HCT116 (cell line): Measurements from ENCODE around the gene HEMGN. TPM values are rescaled to one million over a fixed set of nuclear protein-coding genes. Genes with fewer than 3 reads are reported as not detected.

Experiments used
- ATAC-seq: fragments of 200-7000 bp; cut with Tn5 transposase; 2 replicates; pipeline ENCODE4 v1.9.1; 2020; ENCODE audit warnings: mild to moderate bottlenecking, moderate library complexity
- BruUV-seq: library from RNA; stranded (reverse); fragments of 400-500 nt; replicated peaks from 2 replicates; lab custom pipeline; 2021; lab: Mats Ljungman, UMichigan
- CTCF ChIA-PET: fragments of 300-600 bp; sonication (Branson Sonifier 250); formaldehyde crosslinking; loops from one replicate; lab custom pipeline; 2021; ENCODE audit warnings: antibody characterized with exemption; lab: Charles Lee
- POLR2A ChIA-PET: fragments of 300-600, 350-600 bp; sonication (Branson Sonifier 250); formaldehyde crosslinking; loops from one replicate; lab custom pipeline; 2021; ENCODE audit warnings: antibody characterized with exemption; lab: Charles Lee
- RAD21 ChIA-PET, 2 experiments: fragments of 300-600 bp; sonication (Branson Sonifier 250); formaldehyde crosslinking; loops; one replicate each; lab custom pipeline; 2023; ENCODE audit warnings: low total read pairs in 2 of 2; ENCODE audit not compliant: uncharacterized antibody in 2 of 2, unreplicated experiment in 2 of 2, low non-redundant PET in 1 of 2; lab: Charles Lee
- DNase-seq: peaks from one replicate; pipeline ENCODE4 v3.0.0-alpha.2; 2010; ENCODE audit warnings: low read depth, low spot score
- H2AFZ ChIP-seq: fragments of 200-600 bp; shearing (Covaris generic), sonication (generic); 2 replicates; pipeline ENCODE4 v1.6.1; 2017; ENCODE audit warnings: low read depth, mixed run types, mixed read lengths, antibody characterized with exemption, low read length; ENCODE audit not compliant: poor library complexity, severe bottlenecking
- H3K27ac ChIP-seq: 2 replicates; pipeline ENCODE4 v1.5.1; 2012; ENCODE audit warnings: low read depth, low read length
- H3K27me3 ChIP-seq: fragments of 200-600 bp; sonication (generic); 2 replicates; pipeline ENCODE4 v1.6.1; 2016; ENCODE audit warnings: mixed run types, low read length, mixed read lengths; ENCODE audit not compliant: insufficient read depth
- H3K36me3 ChIP-seq, 2 experiments: fragments of 200-500 bp in 1 of 2; fragments of 200-600 bp in 1 of 2; sonication (Bioruptor generic) in 1 of 2; sonication (generic) in 1 of 2; 2 replicates each; pipeline versions ENCODE4 v1.5.1 to v1.6.1; 2014 to 2016; ENCODE audit warnings: low read length in 2 of 2, inconsistent platforms in 1 of 2, mixed read lengths in 1 of 2, mixed run types in 1 of 2; ENCODE audit not compliant: insufficient read depth in 2 of 2, control insufficient read depth in 1 of 2
- H3K4me1 ChIP-seq, 2 experiments: fragments of 200-600 bp in 1 of 2; sonication (generic) in 1 of 2; 2 replicates each; pipeline versions ENCODE4 v1.5.1 to v1.6.1; 2012 to 2017; ENCODE audit warnings: low read length in 2 of 2, inconsistent platforms in 1 of 2, mild to moderate bottlenecking in 1 of 2, mixed read lengths in 1 of 2, mixed run types in 1 of 2, moderate library complexity in 1 of 2; ENCODE audit not compliant: insufficient read depth in 2 of 2, control insufficient read depth in 1 of 2
- H3K4me2 ChIP-seq: fragments of 200-600 bp; sonication (generic); 2 replicates; pipeline ENCODE4 v1.6.1; 2017; ENCODE audit warnings: mixed run types, low read length, mixed read lengths
- H3K4me3 ChIP-seq, 2 experiments: fragments of 200-600 bp in 1 of 2; sonication (generic) in 1 of 2; replicated peaks in 1 of 2; 2 replicates each; pipeline ENCODE4 v1.5.1; 2011 to 2016; ENCODE audit warnings: low read length in 2 of 2, control low read depth in 1 of 2, low read depth in 1 of 2, mild to moderate bottlenecking in 1 of 2, mixed read lengths in 1 of 2, mixed run types in 1 of 2
- H3K79me2 ChIP-seq: fragments of 200-600 bp; sonication (generic); 2 replicates; pipeline ENCODE4 v1.6.1; 2017; ENCODE audit warnings: mild to moderate bottlenecking, mixed run types, low read length, moderate library complexity, mixed read lengths; ENCODE audit not compliant: insufficient read depth
- H3K9ac ChIP-seq: fragments of 200-600 bp; sonication (generic); 2 replicates; pipeline ENCODE4 v1.6.1; 2016; ENCODE audit warnings: low read length, mixed read lengths
- H3K9me2 ChIP-seq: fragments of 200-600 bp; sonication (generic), shearing (Covaris generic); 2 replicates; pipeline ENCODE4 v1.6.1; 2017; ENCODE audit warnings: mixed run types, mild to moderate bottlenecking, moderate library complexity; ENCODE audit not compliant: insufficient read depth
- H3K9me3 ChIP-seq, 2 experiments: fragments of 200-500 bp in 1 of 2; fragments of 200-600 bp in 1 of 2; sonication (Bioruptor generic) in 1 of 2; sonication (generic) in 1 of 2; 2 replicates each; pipeline ENCODE4 v1.6.1; 2014 to 2017; ENCODE audit warnings: low read length in 2 of 2, mixed read lengths in 2 of 2, inconsistent platforms in 1 of 2, low read depth in 1 of 2, mild to moderate bottlenecking in 1 of 2, mixed run types in 1 of 2, moderate library complexity in 1 of 2; ENCODE audit not compliant: control insufficient read depth in 1 of 2, insufficient read depth in 1 of 2
- H4K20me1 ChIP-seq: fragments of 200-600 bp; sonication (generic), shearing (Covaris generic); 2 replicates; pipeline ENCODE4 v1.6.1; 2017; ENCODE audit warnings: mixed run types, mild to moderate bottlenecking, moderate library complexity; ENCODE audit not compliant: insufficient read depth
- EGR1 ChIP-seq: IDR thresholded peaks from 2 replicates; pipeline ENCODE4 v1.6.1; 2012; ENCODE audit warnings: low read depth
- EZH2phosphoT487 ChIP-seq: fragments of 200-600 bp; IDR thresholded peaks from 2 replicates; pipeline ENCODE4 v1.6.1; 2018; ENCODE audit warnings: antibody characterized with exemption, borderline replicate concordance
- FOSL1 ChIP-seq: IDR thresholded peaks from 2 replicates; pipeline ENCODE4 v1.6.1; 2012; ENCODE audit warnings: low read depth
- POLR2A ChIP-seq: IDR thresholded peaks from 2 replicates; pipeline ENCODE4 v1.7.0; 2011; ENCODE audit warnings: borderline replicate concordance; ENCODE audit not compliant: insufficient read depth, insufficient read length; ENCODE audit errors: extremely low read depth
- POLR2AphosphoS5 ChIP-seq: IDR thresholded peaks from 2 replicates; pipeline ENCODE4 v1.6.1; 2011; ENCODE audit warnings: mild to moderate bottlenecking, low read depth, low read length, moderate library complexity
- RAD21 ChIP-seq: IDR thresholded peaks from 2 replicates; pipeline ENCODE4 v1.6.1; 2012; ENCODE audit warnings: low read depth, mild to moderate bottlenecking
- TCF7L2 ChIP-seq: IDR thresholded peaks from 2 replicates; pipeline ENCODE4 v1.7.0; 2011; ENCODE audit warnings: borderline replicate concordance, inconsistent platforms; ENCODE audit not compliant: insufficient read depth, insufficient read length; ENCODE audit errors: extremely low read depth
- YY1 ChIP-seq: IDR thresholded peaks from 2 replicates; pipeline ENCODE4 v1.6.1; 2011; ENCODE audit warnings: low read length, low read depth, moderate library complexity, mild to moderate bottlenecking; ENCODE audit not compliant: insufficient replicate concordance; ENCODE audit errors: extremely low read depth
- ZBTB33 ChIP-seq: IDR thresholded peaks from 2 replicates; pipeline ENCODE4 v1.6.1; 2011; ENCODE audit warnings: mild to moderate bottlenecking, low read length, moderate library complexity; ENCODE audit not compliant: insufficient replicate concordance; ENCODE audit errors: extremely low read depth
- ZFX ChIP-seq: fragments of 450-650 bp; IDR thresholded peaks from 2 replicates; pipeline ENCODE4 v1.6.1; 2017
- intact Hi-C: fragments of 100-400 bp; cut with micrococcal nuclease; formaldehyde crosslinking; loops from 2 replicates; pipeline ENCODE4 v1.10.0; 2022
- total RNA-seq: library from RNA; stranded (reverse); gene quantifications from one replicate; pipeline ENCODE4 v1.2.1, GENCODE V29; 2021; ENCODE audit not compliant: unreplicated experiment

HEMGN gene
- total RNA-seq, 1 experiment from 2014 or later: not detected

- TF ChIP-seq ZBTB33 (no peak), EZH2phosphoT487 (no peak), EGR1 (peak; percentile 66)
Observed at GRCh38 chr9:97984188-97985057, 46.5 kb upstream of the HEMGN start (continued).

- RAD21 ChIA-PET: no interaction called here
- no peak overlapping the region for H2AFZ ChIP-seq
- peak overlapping the region; percentile 98 for H3K27ac ChIP-seq
- no peaks in the 10 kb centered on the region for H3K27me3 ChIP-seq
- H3K4me1 ChIP-seq: peaks cover 16 to 53% of the 10 kb centered on the region in 2 experiments
- CTCF ChIA-PET: interaction anchor here (2.4 kb wide), 1 partner anchor 61 kb away, joined by 7 read pairs; no protein-coding TSS in a partner anchor
- H3K9me2 ChIP-seq: no peaks in the 10 kb centered on the region
- DNase-seq (no peak), ATAC-seq (peak; percentile 22)
- no peaks in the 10 kb centered on the region; a peak in 1 of 4 replicates for H3K36me3 ChIP-seq
- H3K9ac ChIP-seq: peak overlapping the region; percentile 99
- POLR2A ChIA-PET: interaction anchor here (0.9 to 1.6 kb wide), 3 partner anchors 61 to 350 kb away, joined by 3 read pairs; partner anchors contain the start of genes NANS, NCBP1, TRMO and TSTD2
- peaks cover 51% of the 10 kb centered on the region for H3K79me2 ChIP-seq
- intact Hi-C loops: loop anchor here (2.0 kb wide), 1 partner anchor 61 kb away; the partner anchor contains the start of gene TRMO
- no TSS peak for BruUV-seq
- H3K9me3 ChIP-seq: no peaks in the 10 kb centered on the region
- peaks cover 11% of the 10 kb centered on the region; the same call in 1 of the 2 replicates for H4K20me1 ChIP-seq
- peak overlapping the region; percentile 93 for H3K4me2 ChIP-seq
- H3K4me3 ChIP-seq: peak overlapping the region; percentile 75 to 86
- no peak for TF ChIP-seq FOSL1
- peak; percentile 31 for TF ChIP-seq POLR2A
- TF ChIP-seq EGR1: peak; percentile 15; the same call in 1 of the 2 replicates
- no peak for TF ChIP-seq POLR2AphosphoS5
- no peak for TF ChIP-seq RAD21
- TF ChIP-seq TCF7L2: peak; percentile 6
- TF ChIP-seq YY1: no peak
- TF ChIP-seq ZFX: peak; percentile 66
- TF ChIP-seq EZH2phosphoT487: no peak
Observed at GRCh38 chr9:97983589-97984187, 45.7 kb upstream of the HEMGN start.
